ENCODE data around the gene CDK5RAP2. TPM values are rescaled to one million over a fixed set of nuclear protein-coding genes. Genes with fewer than 3 reads are reported as not detected.

Gene CDK5RAP2
- total RNA-seq, 2 experiments from 2014 or later = 76.0 to 81.6 TPM

GRCh38 chr9:120513825-120514396 lies 66.1 kb downstream of the CDK5RAP2 start:
- no peaks in the 10 kb centered on the region for H3K9me2 ChIP-seq (ENCODE audit: insufficient read depth, low read length)
- H2AFZ ChIP-seq (ENCODE audit: low read length) = no peak overlapping the region
- ChIA-PET CTCF (ENCODE audit: unreplicated experiment) (no interaction called here), POLR2A (interaction anchor here (1.2 kb wide), 1 partner anchor 14 kb away, joined by 4 read pairs; no protein-coding TSS in a partner anchor)
- intact Hi-C loops (cut with micrococcal nuclease; ENCODE audit: unreplicated experiment) = no loop called here
- TF ChIP-seq EZH2phosphoT487 (IDR thresholded peaks at IDR 0.05; ENCODE audit: borderline replicate concordance, low read depth, low read length) (no peak), CTCF (conservative IDR thresholded peaks at IDR 0.05; ENCODE audit: low read length) (no peak)
- no peak overlapping the region for H3K27ac ChIP-seq (ENCODE audit: low read depth, low read length, poor library complexity, severe bottlenecking)
- H3K4me2 ChIP-seq (ENCODE audit: low read length) = no peak overlapping the region
- H3K79me2 ChIP-seq (ENCODE audit: insufficient read depth, low read depth, low read length) = no peaks in the 10 kb centered on the region
- no peaks in the 10 kb centered on the region for H3K4me1 ChIP-seq (ENCODE audit: insufficient read depth, low read length, poor library complexity, severe bottlenecking)
- H3K36me3 ChIP-seq (ENCODE audit: insufficient read depth, low read length) = peaks cover 90% of the 10 kb centered on the region
- H3K4me3 ChIP-seq (ENCODE audit: low read depth, low read length, poor library complexity, severe bottlenecking) = no peak overlapping the region
- H4K20me1 ChIP-seq (ENCODE audit: insufficient read depth, low read length) = no peaks in the 10 kb centered on the region
- H3K9me3 ChIP-seq (ENCODE audit: low read length) = 0 out of 2 replicates have a peak, but pooled peaks cover 7% of the 10 kb centered on the region
- DNase-seq (ENCODE audit: low spot score) = no peak
- BruUV-seq (replicated peaks) = no TSS peak

GRCh38 chr9:120510816-120511215 lies 69.2 kb downstream of the CDK5RAP2 start:
- ChIA-PET CTCF (ENCODE audit: unreplicated experiment) (no interaction called here), POLR2A (interaction anchor here (1.2 to 3.4 kb wide), 3 partner anchors 10 to 26 kb away, joined by 4 to 11 read pairs (median 4); no protein-coding TSS in a partner anchor)
- intact Hi-C loops (cut with micrococcal nuclease; ENCODE audit: unreplicated experiment) = no loop called here
- Histone ChIP-seq H3K27ac (ENCODE audit: low read depth, low read length, poor library complexity, severe bottlenecking) (no peak overlapping the region), H3K9me2 (ENCODE audit: insufficient read depth, low read length) (no peaks in the 10 kb centered on the region), H3K9me3 (ENCODE audit: low read length) (0 out of 2 replicates have a peak, but pooled peaks cover 7% of the 10 kb centered on the region), H2AFZ (ENCODE audit: low read length) (no peak overlapping the region), H3K79me2 (ENCODE audit: insufficient read depth, low read depth, low read length) (no peaks in the 10 kb centered on the region), H3K4me2 (ENCODE audit: low read length) (no peak overlapping the region), H3K4me1 (ENCODE audit: insufficient read depth, low read length, poor library complexity, severe bottlenecking) (no peaks in the 10 kb centered on the region), H3K4me3 (ENCODE audit: low read depth, low read length, poor library complexity, severe bottlenecking) (no peak overlapping the region), H3K36me3 (ENCODE audit: insufficient read depth, low read length) (peaks cover 95% of the 10 kb centered on the region), H4K20me1 (ENCODE audit: insufficient read depth, low read length) (no peaks in the 10 kb centered on the region)
- TF ChIP-seq CTCF (conservative IDR thresholded peaks at IDR 0.05; ENCODE audit: low read length) = no peak
- TF ChIP-seq EZH2phosphoT487 (IDR thresholded peaks at IDR 0.05; ENCODE audit: borderline replicate concordance, low read depth, low read length) = no peak
- BruUV-seq (replicated peaks) = no TSS peak
- DNase-seq (ENCODE audit: low spot score) = no peak

- no peak for TF ChIP-seq CTCF (conservative IDR thresholded peaks at IDR 0.05; ENCODE audit: low read length)
- TF ChIP-seq EZH2phosphoT487 (IDR thresholded peaks at IDR 0.05; ENCODE audit: borderline replicate concordance, low read depth, low read length) = no peak
- BruUV-seq (replicated peaks) = no TSS peak
- CTCF ChIA-PET (ENCODE audit: unreplicated experiment) = no interaction called here
- H2AFZ ChIP-seq (ENCODE audit: low read length) = no peak overlapping the region
- no peaks in the 10 kb centered on the region for H3K4me1 ChIP-seq (ENCODE audit: insufficient read depth, low read length, poor library complexity, severe bottlenecking)
- DNase-seq (ENCODE audit: low spot score) = no peak
- H3K27ac ChIP-seq (ENCODE audit: low read depth, low read length, poor library complexity, severe bottlenecking) = no peak overlapping the region
- peaks cover 97% of the 10 kb centered on the region for H3K36me3 ChIP-seq (ENCODE audit: insufficient read depth, low read length)
- H3K79me2 ChIP-seq (ENCODE audit: insufficient read depth, low read depth, low read length) = no peaks in the 10 kb centered on the region
- 0 out of 2 replicates have a peak, but pooled peaks cover 7% of the 10 kb centered on the region for H3K9me3 ChIP-seq (ENCODE audit: low read length)
- no peaks in the 10 kb centered on the region for H4K20me1 ChIP-seq (ENCODE audit: insufficient read depth, low read length)
- H3K4me2 ChIP-seq (ENCODE audit: low read length) = no peak overlapping the region
- intact Hi-C loops (cut with micrococcal nuclease; ENCODE audit: unreplicated experiment) = no loop called here
- POLR2A ChIA-PET = no interaction called here
- no peak overlapping the region for H3K4me3 ChIP-seq (ENCODE audit: low read depth, low read length, poor library complexity, severe bottlenecking)
- no peaks in the 10 kb centered on the region for H3K9me2 ChIP-seq (ENCODE audit: insufficient read depth, low read length)
These were observed 71.9 kb downstream of the CDK5RAP2 start for GRCh38 chr9:120507936-120508510.

Measured in OCI-LY7 (cell line).